Measurements from ENCODE around the gene CCDC179.

Gene CCDC179

GRCh38 chr11:22807855-22808570 is 52.3 kb downstream of the CCDC179 start:
- DNase-seq, result no peak

- DNase-seq, result no peak
Observed at GRCh38 chr11:22807391-22807790, 52.9 kb downstream of the CCDC179 start.

GRCh38 chr11:22802861-22803260 is 57.4 kb downstream of the CCDC179 start:
- no peak for DNase-seq

- no peak for DNase-seq
Observed at GRCh38 chr11:22800482-22800881, 59.8 kb downstream of the CCDC179 start.

GRCh38 chr11:22798901-22799300 is 61.4 kb downstream of the CCDC179 start:
- no peak for DNase-seq

GRCh38 chr11:22797047-22797446 is 63.2 kb downstream of the CCDC179 start:
- no peak for DNase-seq

Measured in CD4-positive, alpha-beta T cell treated with Interleukin-1 beta for 1 hour (primary cell).